Measurements from ENCODE around the gene KRTAP5-2.
"Not testable (repeated sequence)": the region's sequence is repeated elsewhere in the genome, so short reads cannot be mapped to it uniquely, and the experiment has no call there.

Gene KRTAP5-2

DNA sequence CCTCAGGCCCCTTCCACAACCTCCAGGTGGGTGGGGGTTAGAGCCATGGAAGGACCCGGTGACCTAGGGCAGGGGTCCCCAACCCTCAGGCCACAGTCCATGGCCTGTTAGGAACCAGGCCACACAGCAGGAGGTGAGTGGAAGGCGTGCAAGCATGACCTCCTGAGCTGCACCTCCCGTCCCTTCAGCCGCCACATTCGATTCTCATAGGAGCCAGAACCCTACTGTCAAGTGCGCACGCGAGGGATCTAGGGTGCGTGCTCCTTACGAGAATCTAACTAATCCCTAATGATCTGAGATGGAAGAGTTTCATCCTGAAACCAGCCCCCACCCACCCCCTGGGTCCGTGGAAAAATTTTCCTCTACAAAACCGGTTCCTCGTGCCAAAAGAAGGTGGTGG is 27.4 kb upstream of the KRTAP5-2 start:
- FAIRE-seq: no peak

DNA sequence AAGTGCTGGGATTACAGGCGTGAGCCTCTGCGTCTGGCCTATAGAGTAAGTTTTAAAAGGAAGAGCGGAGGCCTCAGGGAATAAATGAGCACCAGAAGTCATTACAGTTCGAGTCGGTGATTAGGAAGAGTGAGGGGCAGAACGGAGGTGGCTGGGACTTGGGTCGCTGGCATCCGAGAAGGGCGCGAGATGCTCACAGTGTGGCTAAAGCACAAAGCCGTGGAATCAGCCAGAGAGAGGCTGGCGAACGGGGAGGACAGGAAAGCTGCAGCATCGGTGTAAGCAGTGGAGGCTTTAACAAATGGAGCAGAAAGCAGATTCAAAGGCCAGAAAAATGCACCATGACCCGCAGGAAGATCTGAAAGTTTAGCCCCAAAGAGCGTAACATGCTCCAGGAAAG is 26.5 kb upstream of the KRTAP5-2 start:
- FAIRE-seq: no peak

DNA sequence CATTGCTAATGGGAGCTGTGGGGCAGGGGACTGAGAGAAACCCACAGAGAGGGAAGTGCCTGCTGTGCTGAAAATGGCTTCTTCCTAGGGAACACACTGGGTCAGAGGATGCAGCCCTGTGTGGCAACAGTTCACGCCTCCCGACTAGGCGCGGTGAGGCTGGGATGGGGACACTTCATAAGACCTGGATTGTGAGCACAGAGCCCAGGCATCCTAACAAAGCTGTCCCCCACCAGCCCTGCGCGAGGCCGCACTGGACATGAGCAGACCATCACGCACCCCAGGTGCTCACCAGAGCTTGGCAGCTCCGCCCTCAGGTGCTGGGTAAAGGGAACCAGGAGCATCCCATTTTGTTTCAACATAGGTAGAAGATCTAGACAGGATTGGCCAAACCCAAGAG is 25.6 kb upstream of the KRTAP5-2 start:
- no peak for FAIRE-seq

DNA sequence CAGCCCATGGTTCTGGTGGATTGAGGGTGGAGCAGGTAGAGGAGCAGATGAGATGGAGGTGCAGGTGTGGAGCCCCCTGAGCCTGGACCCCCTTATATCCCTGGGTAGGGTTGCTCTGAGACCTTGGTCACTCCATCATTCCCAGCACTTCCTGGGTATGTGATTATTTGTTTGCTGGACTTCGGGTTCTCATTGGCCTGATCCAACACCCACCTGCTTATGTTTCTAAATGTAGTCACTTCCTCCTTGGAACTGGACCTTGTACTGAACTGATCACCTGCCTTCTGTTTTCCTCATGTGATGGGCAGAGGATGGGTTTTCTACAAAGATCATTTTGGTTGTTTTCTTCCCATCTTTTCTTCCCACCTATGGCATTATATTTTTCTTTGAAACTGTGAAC is 24.0 kb upstream of the KRTAP5-2 start, which contains the start of gene KRTAP5-4:
Gene KRTAP5-4 (minus strand): TSS at position 53 of the 400 bp plus-strand sequence. CDS start 45 bp downstream, at position 8.
- no peak for FAIRE-seq

DNA sequence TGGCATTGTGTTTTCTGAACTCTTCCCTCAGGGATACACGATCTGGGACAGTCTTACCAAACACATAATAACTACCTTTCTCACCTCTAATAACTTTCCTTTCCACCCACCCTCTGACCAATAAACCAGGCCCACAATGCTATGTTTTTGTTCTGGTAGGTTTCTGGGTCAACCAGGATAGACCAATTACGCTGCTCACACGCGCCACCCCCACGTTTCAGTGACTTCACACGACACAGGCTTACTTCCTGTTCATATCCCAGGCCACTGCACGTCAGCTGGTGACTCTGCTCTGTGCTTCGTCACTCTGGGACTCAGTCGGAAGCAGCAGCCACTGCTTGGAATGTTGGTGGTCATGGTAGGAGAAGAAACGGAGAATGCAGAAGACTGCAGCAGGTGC is 21.4 kb upstream of the KRTAP5-2 start:
- no peak for FAIRE-seq

DNA sequence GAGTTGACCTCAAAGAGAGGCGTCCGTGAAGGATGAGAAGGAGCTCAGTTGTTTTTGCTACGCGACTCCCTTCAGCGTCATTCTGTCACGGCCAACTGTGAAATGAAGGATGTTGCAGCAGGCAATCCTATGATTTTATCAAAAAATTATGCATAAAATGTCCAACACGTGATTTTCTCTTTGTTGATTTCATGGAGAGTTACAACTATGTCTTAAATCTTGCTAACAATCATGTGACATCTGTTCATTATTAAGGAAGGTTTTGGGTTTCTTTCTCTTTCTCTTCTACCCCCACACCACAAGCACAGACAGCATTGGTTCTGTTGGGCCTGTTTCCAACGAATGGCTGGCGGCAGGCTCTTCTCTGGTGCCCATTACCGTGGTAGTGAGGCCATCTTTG is 20.1 kb upstream of the KRTAP5-2 start:
- no peak for FAIRE-seq

DNA sequence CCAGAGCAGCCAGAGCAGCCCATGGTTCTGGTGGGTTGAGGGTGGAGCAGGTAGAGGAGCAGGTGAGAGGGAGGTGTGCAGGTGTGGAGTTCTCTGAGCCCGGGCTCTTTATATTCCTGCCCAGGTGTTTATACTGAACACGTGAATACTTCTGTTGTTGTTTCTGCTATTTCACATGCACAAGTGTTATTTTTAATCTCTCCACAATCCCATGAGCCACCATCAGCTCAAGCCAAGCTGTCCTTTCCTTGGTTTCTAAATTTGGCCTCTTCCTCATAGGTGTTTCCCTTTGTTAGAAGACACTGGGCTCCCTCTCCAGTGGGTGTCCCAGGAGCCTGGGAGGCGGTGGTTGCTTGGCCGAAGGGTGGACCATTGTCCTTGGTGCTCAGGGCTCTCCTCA is 10.3 kb upstream of the KRTAP5-2 start, which contains the start of gene KRTAP5-3:
Gene KRTAP5-3 (minus strand): TSS at position 101 of the 400 bp plus-strand sequence. CDS start 78 bp downstream, at position 23.
- no peak for FAIRE-seq

DNA sequence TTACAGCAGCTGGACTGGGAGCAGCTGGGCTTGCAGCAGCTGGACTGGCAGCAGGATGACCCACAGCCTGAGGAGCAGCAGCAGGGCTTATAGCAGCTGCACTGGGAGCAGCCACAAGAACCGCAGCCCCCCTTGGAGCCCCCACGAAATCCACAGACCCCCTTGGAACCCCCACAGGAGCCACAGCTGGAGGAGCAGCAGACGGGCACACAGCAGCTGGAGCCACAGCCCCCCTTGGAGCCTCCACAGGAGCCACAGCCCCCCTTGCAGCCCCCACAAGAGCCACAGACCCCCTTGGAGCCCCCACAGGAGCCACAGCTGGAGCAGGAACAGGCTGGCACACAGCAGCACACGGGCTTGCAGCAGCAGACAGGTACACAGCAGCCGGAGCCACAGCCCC is 9.8 kb upstream of the KRTAP5-2 start:
- not testable (repeated sequence) for FAIRE-seq

DNA sequence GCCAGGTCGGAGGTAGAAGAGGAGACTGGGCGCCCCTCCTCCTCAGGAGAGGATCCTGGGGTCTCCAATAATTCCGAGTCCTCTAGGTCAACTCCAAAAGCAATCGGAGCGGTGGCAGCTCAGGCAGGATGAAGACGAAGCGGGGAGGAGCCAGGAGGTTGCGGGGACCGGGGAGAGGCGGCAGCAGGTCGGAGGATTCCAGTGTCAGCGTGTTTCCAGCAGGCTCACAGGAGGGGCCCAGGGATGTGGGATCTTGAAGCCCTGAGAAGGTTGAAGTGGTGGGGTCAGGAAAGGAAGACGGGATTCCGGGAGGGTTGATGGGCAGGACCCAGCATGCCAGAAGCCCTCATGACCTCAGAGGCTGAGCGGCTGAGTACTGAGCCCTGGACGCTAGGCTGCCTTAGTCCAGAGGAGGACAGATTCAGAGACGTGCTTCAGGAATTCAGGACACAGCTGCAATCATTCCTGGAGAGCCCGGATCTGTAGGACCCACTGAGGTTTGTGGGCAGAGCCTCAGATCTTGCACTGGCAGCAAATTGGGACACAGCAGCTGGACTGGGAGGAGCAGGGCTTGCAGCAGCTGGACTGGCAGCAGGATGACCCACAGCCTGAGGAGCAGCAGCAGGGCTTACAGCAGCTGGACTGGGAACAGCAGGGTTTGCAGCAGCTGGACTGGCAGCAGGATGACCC is 9.2 kb upstream of the KRTAP5-2 start:
- not testable (repeated sequence) for FAIRE-seq

DNA sequence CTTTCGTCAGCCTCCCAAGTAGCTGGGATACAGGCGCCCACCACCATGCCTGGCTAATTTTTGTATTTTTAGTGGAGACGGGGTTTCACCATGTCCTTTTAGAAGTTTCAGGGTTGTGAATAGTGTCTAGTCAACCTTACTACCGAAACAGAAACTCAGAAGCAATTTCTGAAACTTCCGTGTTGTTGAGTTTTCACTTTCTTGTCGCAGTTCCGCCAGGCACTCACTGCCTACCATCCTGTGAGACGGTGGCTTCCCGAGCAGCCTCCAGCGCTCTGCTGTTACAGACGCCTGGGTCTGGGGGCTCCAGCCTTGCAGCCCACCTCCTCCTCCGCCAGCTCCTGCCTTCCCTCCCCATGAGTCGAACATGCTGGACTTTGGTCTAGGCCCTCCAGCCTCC is 7.8 kb upstream of the KRTAP5-2 start:
- FAIRE-seq: not testable (repeated sequence)

DNA sequence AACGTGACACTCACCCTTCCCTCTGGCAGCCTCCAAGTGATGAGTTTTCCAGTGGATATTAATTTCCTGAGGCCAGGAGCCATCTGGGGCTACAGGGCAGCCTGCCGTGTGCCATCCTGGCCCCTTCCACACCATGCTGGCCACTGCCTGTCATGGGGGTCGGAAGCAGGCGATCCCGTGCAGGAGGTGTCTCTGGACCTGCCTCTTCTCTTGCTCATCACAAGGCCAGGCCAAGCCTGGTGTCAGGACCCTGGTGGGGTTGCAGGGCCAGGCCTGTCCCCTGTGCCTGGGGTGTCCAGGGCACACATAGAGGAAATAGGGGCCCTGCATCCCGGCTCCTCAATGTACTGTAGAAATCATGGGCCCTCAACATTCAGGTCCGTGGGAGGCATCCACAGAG is 6.6 kb upstream of the KRTAP5-2 start:
- FAIRE-seq: no peak

DNA sequence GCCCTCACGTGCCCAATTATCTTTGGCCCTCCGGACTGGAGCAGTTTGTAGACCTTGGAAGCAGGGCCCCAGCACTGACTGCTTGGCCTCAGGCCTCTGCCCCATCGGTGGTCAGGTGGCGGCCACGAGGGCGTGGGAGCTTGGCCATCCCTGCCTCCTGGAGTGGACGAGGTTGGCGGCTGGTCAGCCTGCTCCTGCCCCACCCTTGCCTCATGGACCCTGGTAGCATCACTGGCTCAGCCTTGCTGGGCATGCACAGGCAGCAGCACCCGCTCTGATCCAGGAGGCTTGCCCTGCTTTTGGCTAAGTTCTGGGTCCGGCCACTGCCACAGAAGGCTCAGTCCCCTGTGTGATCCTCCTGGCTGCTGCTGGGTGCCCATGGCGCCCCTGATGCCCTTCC is 6.1 kb upstream of the KRTAP5-2 start:
- FAIRE-seq: no peak

DNA sequence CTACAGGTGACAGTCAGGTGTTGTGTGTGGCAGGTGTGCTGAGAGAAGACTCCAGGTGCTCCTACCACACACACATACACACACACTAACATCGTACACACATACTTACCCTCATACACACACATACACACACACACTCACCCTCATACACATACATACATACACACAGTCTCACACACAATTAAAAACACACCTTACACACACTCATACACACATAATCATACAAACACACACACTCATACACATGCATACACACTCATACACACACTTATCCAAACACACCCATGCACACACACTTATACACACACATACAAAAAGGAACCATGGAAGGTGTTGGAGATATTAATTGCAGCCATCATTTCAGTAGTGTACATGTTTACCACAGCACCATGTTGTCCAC is 5.5 kb upstream of the KRTAP5-2 start:
- FAIRE-seq: no peak

DNA sequence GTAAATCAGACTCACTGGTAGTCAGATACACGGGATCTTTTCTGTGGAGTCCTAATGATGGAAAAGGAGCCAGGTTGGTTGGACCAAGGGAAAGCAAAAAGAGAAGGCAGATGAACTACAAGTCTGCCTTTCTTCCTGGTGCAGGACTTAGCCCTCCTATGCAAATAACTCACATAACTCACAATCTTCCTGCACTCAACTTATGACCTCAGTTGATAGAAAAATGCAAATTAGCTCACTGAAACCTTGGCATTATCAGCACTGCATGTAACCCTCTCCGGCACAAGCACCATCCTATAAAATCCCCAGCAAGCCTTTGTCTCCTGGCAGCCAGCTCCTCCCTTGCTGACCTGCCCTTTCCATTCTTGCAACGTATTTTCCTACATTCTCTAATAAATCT is 3.6 kb upstream of the KRTAP5-2 start:
- not testable (repeated sequence) for FAIRE-seq

DNA sequence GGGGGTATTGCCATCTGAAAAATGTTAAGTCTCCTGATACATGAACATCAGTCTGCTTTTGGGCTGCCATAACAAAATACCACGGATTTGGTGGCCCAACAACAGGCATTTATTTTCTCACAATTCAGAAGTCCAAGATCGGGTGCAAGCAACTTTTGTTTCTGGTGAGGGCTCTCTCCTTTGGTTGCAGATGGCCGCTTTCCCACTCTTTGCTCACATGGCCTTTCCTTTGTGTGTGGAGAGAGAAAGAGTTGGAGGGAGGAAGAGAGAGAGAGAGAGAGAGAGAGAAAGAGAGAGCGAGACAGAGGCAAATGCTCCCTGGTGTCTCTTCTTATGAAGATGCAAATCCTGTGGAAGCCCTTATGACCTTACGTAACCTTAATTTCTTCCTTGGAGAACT is 2.5 kb upstream of the KRTAP5-2 start:
- FAIRE-seq: no peak

DNA sequence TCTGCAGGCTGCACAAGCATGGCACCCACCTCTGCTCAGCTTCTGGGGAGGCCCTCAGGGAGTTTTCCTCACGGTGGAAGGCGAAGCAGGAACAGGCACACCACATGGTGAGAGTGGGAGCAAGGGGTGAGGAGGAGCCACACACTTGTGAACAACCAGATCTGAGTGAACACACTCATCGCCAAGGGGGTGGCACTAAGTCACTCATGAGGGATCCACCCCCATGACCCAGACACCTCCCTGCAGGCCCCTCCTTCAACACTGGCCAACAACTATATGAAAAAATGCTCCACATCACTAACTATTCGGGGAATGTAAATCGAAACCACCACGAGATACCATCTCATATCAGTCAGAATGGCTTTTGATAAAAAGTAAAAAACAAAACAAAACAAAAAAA is 722 bp upstream of the KRTAP5-2 start:
- FAIRE-seq: no peak

DNA sequence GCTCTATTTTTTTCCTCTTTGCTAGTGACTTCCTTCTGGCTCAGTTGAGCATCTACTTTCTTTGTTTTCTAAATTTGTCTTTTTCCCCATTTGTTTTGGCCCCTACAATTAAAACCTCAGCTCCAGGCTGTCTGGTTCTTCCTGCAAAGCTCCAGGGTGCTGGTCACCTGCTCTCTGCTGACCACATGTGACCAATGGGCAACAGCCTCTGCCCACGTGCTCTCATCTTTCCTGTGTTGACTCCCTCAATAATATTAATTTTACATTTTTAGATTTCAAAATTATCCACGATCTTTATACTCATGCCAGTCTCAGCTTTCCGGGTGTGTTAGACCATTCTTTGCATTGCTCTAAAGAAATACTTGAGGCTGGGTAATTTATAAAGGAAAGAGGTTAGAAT is 312 bp upstream of the KRTAP5-2 start:
- FAIRE-seq: not testable (repeated sequence)

DNA sequence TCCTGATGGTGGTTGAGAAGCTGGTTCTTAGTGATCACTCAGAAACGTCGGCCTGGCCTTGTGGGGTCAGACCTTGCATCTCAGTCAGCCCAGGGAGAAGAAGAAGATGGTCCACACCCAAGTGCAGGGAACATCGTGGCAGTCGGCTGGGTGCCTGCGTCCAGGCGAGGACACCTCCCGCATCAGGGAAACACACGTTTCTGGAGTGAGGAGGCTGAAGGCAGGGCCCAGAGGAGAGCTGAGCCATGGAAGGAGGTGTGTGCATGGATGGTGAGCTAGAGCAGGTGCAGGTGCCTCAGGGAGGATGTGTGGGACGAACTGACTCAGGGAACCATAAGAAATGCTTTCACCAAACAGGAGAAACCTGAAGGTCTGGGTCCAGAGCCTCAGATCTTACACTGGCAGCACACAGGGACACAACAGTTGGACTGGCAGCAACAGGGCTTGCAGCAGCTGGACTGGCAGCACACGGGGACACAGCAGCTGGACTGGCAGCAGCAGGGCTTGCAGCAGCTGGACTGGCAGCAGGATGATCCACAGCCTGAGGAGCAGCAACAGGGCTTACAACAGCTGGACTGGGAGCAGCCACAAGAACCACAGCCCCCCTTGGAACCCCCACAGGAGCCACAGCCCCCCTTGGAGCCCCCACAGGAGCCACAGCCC is 632 bp downstream of the KRTAP5-2 start:
- no peak for FAIRE-seq

DNA sequence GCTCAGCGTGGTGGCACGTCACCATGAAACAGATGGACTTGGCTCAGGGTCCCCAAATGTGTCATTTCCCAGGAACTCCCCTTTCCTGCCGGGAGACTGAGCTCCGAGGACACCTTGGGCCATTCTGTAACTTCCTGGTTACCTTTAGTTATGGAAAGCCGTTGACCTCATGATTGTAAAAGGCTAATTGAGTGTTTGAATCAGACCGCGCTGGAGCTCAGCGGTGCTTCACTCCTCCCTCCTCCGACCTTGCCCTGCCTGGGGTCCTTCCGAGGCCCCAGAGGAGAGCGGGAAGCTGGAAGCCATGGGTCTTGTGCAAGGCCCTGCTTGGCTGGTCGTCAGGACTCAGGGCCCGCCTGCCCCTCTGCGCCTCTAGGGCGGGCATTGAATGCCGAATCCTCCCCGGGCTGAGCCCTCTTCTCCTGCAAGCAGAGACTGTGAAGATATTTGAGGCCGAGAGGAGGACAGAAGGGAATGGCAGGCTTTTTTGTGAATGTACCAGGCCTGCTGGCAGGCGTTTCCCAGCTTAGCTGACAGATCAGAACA is 1.4 kb downstream of the KRTAP5-2 start:
- not testable (repeated sequence) for FAIRE-seq

DNA sequence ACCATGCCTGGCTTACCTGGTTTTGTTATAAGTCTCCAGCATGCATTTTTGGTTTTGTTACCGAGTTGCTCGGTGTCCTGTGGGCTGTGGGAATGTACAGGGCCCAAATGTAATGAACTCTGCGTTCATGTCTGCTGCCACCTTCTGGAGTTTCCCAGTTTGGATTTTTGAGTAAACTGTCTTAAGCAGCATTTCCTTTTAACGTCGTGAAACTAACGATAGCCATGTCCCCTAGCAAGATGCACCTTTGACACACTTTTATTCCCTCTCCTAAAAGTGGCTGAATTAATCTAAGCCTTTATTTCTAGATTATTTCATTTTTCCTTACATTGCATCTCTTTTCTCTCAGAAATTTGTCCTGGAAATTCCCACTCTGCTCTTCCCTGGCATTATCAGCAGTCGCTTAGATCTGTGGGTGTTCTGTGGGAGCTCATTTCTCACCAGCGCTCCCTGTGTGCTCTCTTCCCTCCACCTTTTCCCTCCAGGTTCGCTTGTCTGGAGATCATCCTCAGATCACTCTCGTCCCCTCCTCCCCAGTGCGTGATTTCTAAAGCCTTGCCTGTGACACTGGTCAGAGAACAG is 2.0 kb downstream of the KRTAP5-2 start:
- peak; percentile 86 for FAIRE-seq

DNA sequence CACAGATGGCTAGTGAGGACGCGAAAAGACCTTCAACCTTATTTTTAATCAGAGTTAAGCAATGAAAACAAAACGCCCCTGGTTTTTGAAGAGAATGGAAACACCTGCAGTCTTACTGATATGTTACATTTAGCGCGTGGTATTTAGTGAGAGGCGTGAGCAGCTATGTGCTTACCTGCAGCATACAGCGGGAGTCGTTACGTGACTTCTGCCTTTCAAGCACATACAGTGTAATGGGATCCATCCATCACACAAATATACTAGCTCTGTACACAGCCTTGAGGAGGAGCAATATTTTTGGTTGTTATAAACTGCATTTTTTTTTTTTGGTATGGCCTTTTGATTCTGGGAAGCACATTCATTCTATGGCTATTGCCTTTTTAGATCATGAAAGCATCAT is 5.5 kb downstream of the KRTAP5-2 start:
- FAIRE-seq: no peak

DNA sequence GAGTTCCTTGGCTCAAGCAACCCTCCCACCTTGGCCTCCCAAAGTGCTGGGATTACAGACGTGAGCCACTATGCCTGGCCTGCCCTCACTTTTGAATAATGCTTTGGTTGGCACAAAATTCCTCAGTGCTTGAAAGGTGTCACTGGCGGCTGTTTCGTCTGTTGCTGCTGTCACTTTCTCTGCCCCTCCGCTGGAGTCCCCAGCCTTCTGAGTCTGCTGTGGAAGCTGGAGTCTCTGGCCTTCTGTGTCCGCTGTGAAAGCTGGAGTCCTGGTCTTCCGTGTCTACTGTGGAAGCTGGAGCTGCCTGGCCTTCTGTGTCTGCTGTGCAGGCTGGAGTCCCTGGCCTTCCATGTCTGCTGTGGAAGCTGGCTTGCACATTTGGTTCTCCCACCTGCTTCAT is 8.1 kb downstream of the KRTAP5-2 start:
- no peak for FAIRE-seq

DNA sequence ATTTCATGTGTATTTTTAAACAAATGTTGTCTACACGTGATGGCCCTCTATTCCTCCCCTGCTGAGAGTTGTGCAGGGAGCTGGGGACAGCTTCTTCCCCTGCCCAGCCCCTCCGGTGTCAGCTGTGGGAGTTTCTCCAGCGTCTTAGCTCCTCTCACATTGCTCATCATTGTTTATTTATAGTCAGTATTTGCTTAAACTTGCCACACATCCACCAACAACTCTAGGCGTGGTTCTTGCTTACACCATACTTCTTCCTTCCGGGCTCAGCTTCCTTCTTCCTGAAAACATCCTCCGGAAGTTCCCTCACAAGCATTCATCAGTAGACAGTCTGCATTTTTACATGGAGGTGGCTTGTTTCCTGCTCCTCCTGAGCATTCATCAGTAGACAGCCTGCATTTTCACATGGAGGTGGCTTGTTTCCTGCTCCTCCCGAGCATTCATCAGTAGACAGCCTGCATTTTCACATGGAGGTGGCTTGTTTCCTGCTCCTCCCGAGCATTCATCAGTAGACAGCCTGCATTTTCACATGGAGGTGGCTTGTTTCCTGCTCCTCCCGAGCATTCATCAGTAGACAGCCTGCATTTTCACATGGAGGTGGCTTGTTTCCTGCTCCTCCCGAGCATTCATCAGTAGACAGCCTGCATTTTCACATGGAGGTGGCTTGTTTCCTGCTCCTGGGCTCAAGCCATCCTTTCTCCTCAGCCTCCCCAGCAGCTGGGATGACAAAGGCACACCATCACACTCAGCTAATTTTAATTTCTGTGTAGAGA is 8.7 kb downstream of the KRTAP5-2 start:
- not testable (repeated sequence) for FAIRE-seq

Measured in G401.6 (cell line).